IMR-90 (cell line): ENCODE data around the gene EPC2. TPM values are rescaled to one million over a fixed set of nuclear protein-coding genes. Genes with fewer than 3 reads are reported as not detected.

Source experiments
- ATAC-seq: fragments of 200-7000 bp; cut with Tn5 transposase; 2 replicates; pipeline ENCODE4 v1.9.1; 2020; ENCODE audit warnings: low read depth, mild to moderate bottlenecking, moderate library complexity
- BruUV-seq: library from RNA; stranded (reverse); fragments of 400-500 nt; replicated peaks from 2 replicates; lab custom pipeline; 2021; lab: Mats Ljungman, UMichigan
- CTCF ChIA-PET: fragments of 300-600 bp; formaldehyde crosslinking; extraction: SDS; loops from one replicate; lab custom pipeline; 2021; ENCODE audit warnings: antibody characterized with exemption; lab: Yijun Ruan, JAX
- POLR2A ChIA-PET: fragments of 300-600 bp; sonication (Branson Sonifier 250); formaldehyde crosslinking; loops from one replicate; lab custom pipeline; 2022; ENCODE audit warnings: antibody characterized with exemption; ENCODE audit not compliant: unreplicated experiment; lab: Charles Lee
- DNase-seq: peaks from one replicate; pipeline ENCODE4 v3.0.0; 2013
- H2AFZ ChIP-seq: replicated peaks from 2 replicates; pipeline ENCODE3; 2013; ENCODE audit warnings: low read length, mild to moderate bottlenecking; ENCODE audit not compliant: poor library complexity
- H2AK5ac ChIP-seq: 2 replicates; pipeline ENCODE4 v1.6.1; 2013; ENCODE audit warnings: low read depth, low read length, inconsistent platforms
- H2AK9ac ChIP-seq: replicated peaks from 2 replicates; pipeline ENCODE3; 2013; ENCODE audit warnings: mild to moderate bottlenecking, low read depth, low read length, moderate library complexity; ENCODE audit not compliant: poor library complexity
- H2BK120ac ChIP-seq: 2 replicates; pipeline ENCODE4 v1.6.1; 2013; ENCODE audit warnings: low read depth, low read length, inconsistent platforms
- H2BK15ac ChIP-seq: 3 replicates; pipeline ENCODE4 v1.6.1; 2013; ENCODE audit warnings: low read depth, low read length, inconsistent platforms
- H2BK20ac ChIP-seq: 2 replicates; pipeline ENCODE4 v1.6.1; 2013; ENCODE audit warnings: low read depth, mild to moderate bottlenecking, inconsistent platforms, low read length, moderate library complexity
- H2BK5ac ChIP-seq: 2 replicates; pipeline ENCODE4 v1.6.1; 2013; ENCODE audit warnings: mild to moderate bottlenecking, low read depth, low read length, inconsistent platforms; ENCODE audit not compliant: poor library complexity, severe bottlenecking
- H3K14ac ChIP-seq: replicated peaks from 2 replicates; pipeline ENCODE4 v1.6.1; 2013; ENCODE audit warnings: low read depth, low read length, inconsistent platforms
- H3K18ac ChIP-seq: 2 replicates; pipeline ENCODE4 v1.6.1; 2013; ENCODE audit warnings: low read depth, low read length, control low read depth
- H3K23ac ChIP-seq: 2 replicates; pipeline ENCODE4 v1.6.1; 2013; ENCODE audit warnings: low read depth, low read length, inconsistent platforms
- H3K27ac ChIP-seq: 2 replicates; pipeline ENCODE4 v1.5.1; 2013; ENCODE audit warnings: mild to moderate bottlenecking, control low read depth, low read length; ENCODE audit not compliant: insufficient read depth
- H3K27me3 ChIP-seq: 2 replicates; pipeline ENCODE4 v1.6.1; 2013; ENCODE audit warnings: low read length; ENCODE audit not compliant: control insufficient read depth, insufficient read depth
- H3K36me3 ChIP-seq: 2 replicates; pipeline ENCODE4 v1.6.1; 2013; ENCODE audit warnings: low read length, mixed read lengths; ENCODE audit not compliant: control insufficient read depth, insufficient read depth
- H3K4ac ChIP-seq: 2 replicates; pipeline ENCODE4 v1.6.1; 2013; ENCODE audit warnings: low read depth, low read length, inconsistent platforms
- H3K4me1 ChIP-seq: 2 replicates; pipeline ENCODE4 v1.6.1; 2013; ENCODE audit warnings: low read length, mixed read lengths; ENCODE audit not compliant: control insufficient read depth, insufficient read depth
- H3K4me2 ChIP-seq: 2 replicates; pipeline ENCODE4 v1.6.1; 2013; ENCODE audit warnings: low read depth, mild to moderate bottlenecking, control low read depth, low read length, moderate library complexity
- H3K4me3 ChIP-seq: 2 replicates; pipeline ENCODE4 v1.5.1; 2013; ENCODE audit warnings: low read depth, mild to moderate bottlenecking, control low read depth, low read length, moderate library complexity; ENCODE audit not compliant: insufficient read depth
- H3K56ac ChIP-seq: 2 replicates; pipeline ENCODE4 v1.6.1; 2013; ENCODE audit warnings: low read length, inconsistent platforms; ENCODE audit not compliant: insufficient read depth; ENCODE audit errors: extremely low read depth
- H3K79me1 ChIP-seq, 2 experiments: 2 replicates each; pipeline ENCODE4 v1.6.1; 2013; ENCODE audit warnings: low read length in 2 of 2, inconsistent platforms in 1 of 2, low read depth in 1 of 2
- H3K9ac ChIP-seq: 2 replicates; pipeline ENCODE4 v1.6.1; 2013; ENCODE audit warnings: low read depth, low read length, control low read depth
- H3K9me1 ChIP-seq: 2 replicates; pipeline ENCODE4 v1.6.1; 2013; ENCODE audit warnings: low read length, inconsistent platforms; ENCODE audit not compliant: insufficient read depth
- H3K9me3 ChIP-seq: 2 replicates; pipeline ENCODE4 v1.6.1; 2013; ENCODE audit warnings: low read length; ENCODE audit not compliant: control insufficient read depth, insufficient read depth
- H4K20me1 ChIP-seq: 2 replicates; pipeline ENCODE4 v1.6.1; 2013; ENCODE audit warnings: low read length, inconsistent platforms; ENCODE audit not compliant: insufficient read depth
- H4K5ac ChIP-seq: 2 replicates; pipeline ENCODE4 v1.6.1; 2013; ENCODE audit warnings: mild to moderate bottlenecking, low read depth, low read length, control low read depth
- H4K8ac ChIP-seq, 2 experiments: 2 replicates each; pipeline ENCODE4 v1.6.1; 2013; ENCODE audit warnings: low read depth in 2 of 2, low read length in 2 of 2, control low read depth in 1 of 2, inconsistent platforms in 1 of 2
- H4K91ac ChIP-seq: 2 replicates; pipeline ENCODE4 v1.6.1; 2013; ENCODE audit warnings: low read depth, low read length, inconsistent platforms; ENCODE audit not compliant: insufficient read depth
- BHLHE40 ChIP-seq: fragments of 150-350 bp; IDR thresholded peaks from 2 replicates; pipeline ENCODE4 v1.6.1; 2016; ENCODE audit warnings: mild to moderate bottlenecking, low read depth, low read length
- CEBPB ChIP-seq: IDR thresholded peaks from 2 replicates; pipeline ENCODE4 v1.6.1; 2012; ENCODE audit warnings: low read depth, low read length, improper control_type of control experiment
- CHD1 ChIP-seq: IDR thresholded peaks from 2 replicates; pipeline ENCODE4 v1.6.1; 2012; ENCODE audit warnings: low read depth, low read length, improper control_type of control experiment
- FOS ChIP-seq: fragments of 150-350 bp; IDR thresholded peaks from 2 replicates; pipeline ENCODE4 v1.6.1; 2016; ENCODE audit warnings: low read depth, low read length
- MAFK ChIP-seq: IDR thresholded peaks from 2 replicates; pipeline ENCODE4 v1.6.1; 2012; ENCODE audit warnings: low read depth, low read length, improper control_type of control experiment
- MAZ ChIP-seq: IDR thresholded peaks from 2 replicates; pipeline ENCODE4 v1.6.1; 2012; ENCODE audit warnings: low read depth, mild to moderate bottlenecking, low read length, improper control_type of control experiment, moderate library complexity, borderline replicate concordance
- MXI1 ChIP-seq: IDR thresholded peaks from 2 replicates; pipeline ENCODE4 v1.6.1; 2012; ENCODE audit warnings: low read depth, mild to moderate bottlenecking, low read length, moderate library complexity, borderline replicate concordance
- NFE2L2 ChIP-seq: fragments of 150-350 bp; IDR thresholded peaks from 2 replicates; pipeline ENCODE4 v1.6.1; 2016; ENCODE audit warnings: low read depth, mild to moderate bottlenecking, low read length
- POLR2A ChIP-seq: IDR thresholded peaks from 2 replicates; pipeline ENCODE4 v1.6.1; 2012; ENCODE audit warnings: mild to moderate bottlenecking, low read depth, low read length
- RAD21 ChIP-seq: IDR thresholded peaks from 2 replicates; pipeline ENCODE4 v1.6.1; 2012; ENCODE audit warnings: low read length, improper control_type of control experiment
- RCOR1 ChIP-seq: IDR thresholded peaks from 2 replicates; pipeline ENCODE4 v1.6.1; 2012; ENCODE audit warnings: mild to moderate bottlenecking, low read length, improper control_type of control experiment; ENCODE audit not compliant: insufficient replicate concordance
- RFX5 ChIP-seq: IDR thresholded peaks from 2 replicates; pipeline ENCODE4 v1.8.0; 2012; ENCODE audit warnings: low read depth, mild to moderate bottlenecking, low read length, moderate library complexity
- SMC3 ChIP-seq: fragments of 150-350 bp; IDR thresholded peaks from 2 replicates; pipeline ENCODE4 v1.6.1; 2016; ENCODE audit warnings: low read depth, mild to moderate bottlenecking, antibody characterized with exemption, low read length, moderate library complexity
- WGBS, 2 experiments: methylation state at CpG; one replicate each; pipeline versions ENCODE4 v1.1.5 to v1.1.7; 2013; ENCODE audit warnings: missing lambda C conversion rate in 2 of 2; ENCODE audit not compliant: insufficient read length in 1 of 2; ENCODE audit errors: extremely low coverage in 2 of 2; 5-methylcytosine and 5-hydroxymethylcytosine counted together
- dilution Hi-C: fragments of 300-500 bp; cut with HindIII; formaldehyde crosslinking; loops from one replicate; pipeline ENCODE4 v1.14.3; 2018; ENCODE audit warnings: low sequenced_read_pairs; ENCODE audit not compliant: unreplicated experiment
- in situ Hi-C: fragments of 300-500 bp; cut with MboI; formaldehyde crosslinking; loops from 3 replicates; pipeline ENCODE4 v1.14.3; 2019; ENCODE audit warnings: low sequenced_read_pairs, inconsistent platforms, mixed read lengths
- intact Hi-C: fragments of 100-400 bp; cut with micrococcal nuclease; formaldehyde crosslinking; loops from 2 replicates; pipeline ENCODE4 v1.10.0; 2022
- polyA plus RNA-seq, 3 experiments: library from polyadenylated mRNA; depleted of rRNA; stranded (reverse); fragments of >200 nt; gene quantifications; 2 replicates each; pipeline ENCODE4 v1.2.3, GENCODE V29; 2012; ENCODE audit warnings: low replicate concordance in 1 of 3
- total RNA-seq: library from RNA; depleted of rRNA; stranded (reverse); fragments of >200 nt; gene quantifications from 2 replicates; pipeline ENCODE4 v1.2.3, GENCODE V29; 2012
- TF ChIP-seq, protein P1 (sequence below): fragments of 150-350 bp; IDR thresholded peaks from 2 replicates; pipeline ENCODE4 v1.6.1; 2017; ENCODE audit warnings: mild to moderate bottlenecking, antibody characterized with exemption, low read length, low read depth
- TF ChIP-seq, protein P2 (sequence below): conservative IDR thresholded peaks from 2 replicates; pipeline ENCODE4 v1.5.1; 2012; ENCODE audit warnings: mild to moderate bottlenecking, low read depth, low read length, improper control_type of control experiment
- TF ChIP-seq, protein P3 (sequence below): fragments of 150-350 bp; IDR thresholded peaks from 2 replicates; pipeline ENCODE4 v1.6.1; 2016; ENCODE audit warnings: low read depth, mild to moderate bottlenecking, low read length, moderate library complexity, borderline replicate concordance

EPC2 gene
- total and polyA plus RNA-seq, 2 of the 4 experiments (the other 2 are of a cell fraction): 10.6 to 22.6 TPM

- Histone ChIP-seq H3K14ac (no peak overlapping the region), H4K8ac (no peak overlapping the region), H3K9me3 (no peaks in the 10 kb centered on the region), H2AK9ac (no peak overlapping the region), H4K91ac (no peak overlapping the region), H3K79me1 (peaks cover 16 to 29% of the 10 kb centered on the region in 2 experiments), H3K36me3 (peaks cover 3% of the 10 kb centered on the region; the same call in 1 of the 2 replicates), H3K23ac (no peak overlapping the region), H2BK5ac (no peak overlapping the region), H4K20me1 (peaks cover 28% of the 10 kb centered on the region), H3K4ac (no peak overlapping the region), H2BK20ac (no peak overlapping the region), H3K4me3 (no peak overlapping the region), H2AFZ (no peak overlapping the region), H2AK5ac (no peak overlapping the region), H3K4me1 (no peaks in the 10 kb centered on the region), H4K5ac (no peak overlapping the region), H3K9me1 (no peaks in the 10 kb centered on the region), H3K18ac (no peak overlapping the region), H3K9ac (no peak overlapping the region), H3K27ac (no peak overlapping the region), H3K4me2 (no peak overlapping the region), H3K56ac (no peak overlapping the region), H2BK15ac (no peak overlapping the region), H2BK120ac (no peak overlapping the region), H3K27me3 (no peaks in the 10 kb centered on the region)
- in situ Hi-C loops (no loop called here), intact Hi-C loops (no loop called here), dilution Hi-C loops (no loop called here)
- BruUV-seq: no TSS peak
- WGBS, 2 experiments: 100% methylated on average over 1 of the region's 3 CpGs; no CpG with 5 or more reads in 1 of the 2 experiments
- DNase-seq (no peak), ATAC-seq (no peak)
- TF ChIP-seq RCOR1: no peak
- TF ChIP-seq CHD1: no peak
- TF ChIP-seq, protein P1, sequence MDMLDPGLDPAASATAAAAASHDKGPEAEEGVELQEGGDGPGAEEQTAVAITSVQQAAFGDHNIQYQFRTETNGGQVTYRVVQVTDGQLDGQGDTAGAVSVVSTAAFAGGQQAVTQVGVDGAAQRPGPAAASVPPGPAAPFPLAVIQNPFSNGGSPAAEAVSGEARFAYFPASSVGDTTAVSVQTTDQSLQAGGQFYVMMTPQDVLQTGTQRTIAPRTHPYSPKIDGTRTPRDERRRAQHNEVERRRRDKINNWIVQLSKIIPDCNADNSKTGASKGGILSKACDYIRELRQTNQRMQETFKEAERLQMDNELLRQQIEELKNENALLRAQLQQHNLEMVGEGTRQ: no peak
- TF ChIP-seq MXI1: no peak
- TF ChIP-seq CEBPB: no peak
- TF ChIP-seq BHLHE40: no peak
- TF ChIP-seq, protein P2, sequence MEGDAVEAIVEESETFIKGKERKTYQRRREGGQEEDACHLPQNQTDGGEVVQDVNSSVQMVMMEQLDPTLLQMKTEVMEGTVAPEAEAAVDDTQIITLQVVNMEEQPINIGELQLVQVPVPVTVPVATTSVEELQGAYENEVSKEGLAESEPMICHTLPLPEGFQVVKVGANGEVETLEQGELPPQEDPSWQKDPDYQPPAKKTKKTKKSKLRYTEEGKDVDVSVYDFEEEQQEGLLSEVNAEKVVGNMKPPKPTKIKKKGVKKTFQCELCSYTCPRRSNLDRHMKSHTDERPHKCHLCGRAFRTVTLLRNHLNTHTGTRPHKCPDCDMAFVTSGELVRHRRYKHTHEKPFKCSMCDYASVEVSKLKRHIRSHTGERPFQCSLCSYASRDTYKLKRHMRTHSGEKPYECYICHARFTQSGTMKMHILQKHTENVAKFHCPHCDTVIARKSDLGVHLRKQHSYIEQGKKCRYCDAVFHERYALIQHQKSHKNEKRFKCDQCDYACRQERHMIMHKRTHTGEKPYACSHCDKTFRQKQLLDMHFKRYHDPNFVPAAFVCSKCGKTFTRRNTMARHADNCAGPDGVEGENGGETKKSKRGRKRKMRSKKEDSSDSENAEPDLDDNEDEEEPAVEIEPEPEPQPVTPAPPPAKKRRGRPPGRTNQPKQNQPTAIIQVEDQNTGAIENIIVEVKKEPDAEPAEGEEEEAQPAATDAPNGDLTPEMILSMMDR: no peak
- no peak for TF ChIP-seq SMC3
- no peak for TF ChIP-seq MAFK
- no peak for TF ChIP-seq POLR2A
- TF ChIP-seq FOS: no peak
- TF ChIP-seq RAD21: no peak
- no peak for TF ChIP-seq MAZ
- no peak for TF ChIP-seq RFX5
- no peak for TF ChIP-seq NFE2L2
- TF ChIP-seq, protein P3, sequence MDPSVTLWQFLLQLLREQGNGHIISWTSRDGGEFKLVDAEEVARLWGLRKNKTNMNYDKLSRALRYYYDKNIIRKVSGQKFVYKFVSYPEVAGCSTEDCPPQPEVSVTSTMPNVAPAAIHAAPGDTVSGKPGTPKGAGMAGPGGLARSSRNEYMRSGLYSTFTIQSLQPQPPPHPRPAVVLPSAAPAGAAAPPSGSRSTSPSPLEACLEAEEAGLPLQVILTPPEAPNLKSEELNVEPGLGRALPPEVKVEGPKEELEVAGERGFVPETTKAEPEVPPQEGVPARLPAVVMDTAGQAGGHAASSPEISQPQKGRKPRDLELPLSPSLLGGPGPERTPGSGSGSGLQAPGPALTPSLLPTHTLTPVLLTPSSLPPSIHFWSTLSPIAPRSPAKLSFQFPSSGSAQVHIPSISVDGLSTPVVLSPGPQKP: no peak
- CTCF ChIA-PET: interaction anchor here (1.2 kb wide), 1 partner anchor 14 kb away, joined by 3 read pairs; no protein-coding TSS in a partner anchor
- POLR2A ChIA-PET: no interaction called here
These were observed 43.0 kb downstream of the EPC2 start for GRCh38 chr2:148687543-148687942.
